HG03575 (cell line): ENCODE measurements around the gene GRK4.
"Not testable (repeated sequence)": the region's sequence is repeated elsewhere in the genome, so short reads cannot be mapped to it uniquely, and the experiment has no call there.

Experiments
- ATAC-seq: cut with Tn5 transposase; IDR thresholded peaks from one replicate; pipeline ENCODE4 v1.9.1; 2021; ENCODE audit not compliant: unreplicated experiment, insufficient number of reproducible peaks, low FRiP score; ENCODE audit errors: extremely low read depth

The GRK4 gene

GRCh38 chr4:2940267-2941137 lies 22.9 kb upstream of the GRK4 start:
- ATAC-seq = no peak

GRCh38 chr4:2941138-2942036 lies 22.0 kb upstream of the GRK4 start:
- no peak for ATAC-seq

GRCh38 chr4:2942037-2942531 lies 21.3 kb upstream of the GRK4 start:
- ATAC-seq = no peak

- no peak for ATAC-seq
These were observed 20.6 kb upstream of the GRK4 start for GRCh38 chr4:2942532-2943363.

DNA sequence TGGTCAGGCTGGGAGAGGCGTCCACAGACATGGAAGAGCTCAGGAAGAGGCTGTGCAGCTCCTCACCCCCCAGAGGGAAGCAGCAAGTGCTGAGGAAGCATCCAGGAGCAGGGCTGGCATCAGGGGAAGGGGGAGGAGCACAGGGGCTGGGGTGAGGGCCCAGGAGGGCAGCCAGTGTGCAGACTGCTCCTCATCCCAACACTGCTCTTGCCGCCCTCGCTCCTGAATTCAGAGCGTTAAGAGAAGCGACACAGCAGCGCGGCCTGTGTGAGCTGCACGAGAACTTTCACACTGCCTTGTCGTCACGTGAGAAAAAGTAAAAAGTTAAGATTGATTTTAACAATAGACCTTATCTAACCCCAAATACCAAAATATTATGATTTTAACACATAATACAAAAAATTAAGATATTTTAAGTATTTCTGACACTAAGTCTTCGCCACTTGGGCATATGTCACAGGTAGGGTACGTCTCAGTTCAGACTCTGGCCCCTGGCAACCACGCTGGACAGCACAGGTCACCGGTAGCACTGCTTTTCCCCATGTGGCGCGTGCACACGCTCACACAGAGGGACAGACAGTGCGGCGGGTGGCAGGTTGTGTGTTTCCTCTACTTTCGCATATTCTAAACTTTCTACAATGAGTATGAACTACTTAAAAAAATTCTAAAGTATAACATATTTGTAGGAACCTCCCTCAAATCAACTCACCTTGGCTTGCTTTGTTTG lies 19.8 kb upstream of the GRK4 start:
- no peak for ATAC-seq

DNA sequence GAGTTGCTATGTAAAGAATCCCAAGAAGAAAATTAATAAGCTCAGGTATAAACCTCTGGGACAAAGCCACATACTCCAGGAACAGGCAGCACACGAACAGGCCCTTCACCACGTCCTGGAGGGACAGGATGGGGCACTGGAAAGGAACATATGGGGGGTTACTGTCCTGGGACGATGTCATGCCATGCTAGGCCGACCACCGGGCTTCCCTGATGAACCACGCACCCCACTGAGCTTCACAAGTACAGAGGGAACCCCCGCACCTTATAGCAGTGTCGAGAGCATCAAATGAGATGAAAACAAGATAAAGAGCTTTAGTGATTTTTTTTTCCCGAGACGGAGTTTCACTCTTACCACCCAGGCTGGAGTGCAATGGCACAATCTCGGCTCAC lies 19.3 kb upstream of the GRK4 start:
- no peak for ATAC-seq

GRCh38 chr4:2944586-2945526 lies 18.5 kb upstream of the GRK4 start:
- ATAC-seq = no peak

DNA sequence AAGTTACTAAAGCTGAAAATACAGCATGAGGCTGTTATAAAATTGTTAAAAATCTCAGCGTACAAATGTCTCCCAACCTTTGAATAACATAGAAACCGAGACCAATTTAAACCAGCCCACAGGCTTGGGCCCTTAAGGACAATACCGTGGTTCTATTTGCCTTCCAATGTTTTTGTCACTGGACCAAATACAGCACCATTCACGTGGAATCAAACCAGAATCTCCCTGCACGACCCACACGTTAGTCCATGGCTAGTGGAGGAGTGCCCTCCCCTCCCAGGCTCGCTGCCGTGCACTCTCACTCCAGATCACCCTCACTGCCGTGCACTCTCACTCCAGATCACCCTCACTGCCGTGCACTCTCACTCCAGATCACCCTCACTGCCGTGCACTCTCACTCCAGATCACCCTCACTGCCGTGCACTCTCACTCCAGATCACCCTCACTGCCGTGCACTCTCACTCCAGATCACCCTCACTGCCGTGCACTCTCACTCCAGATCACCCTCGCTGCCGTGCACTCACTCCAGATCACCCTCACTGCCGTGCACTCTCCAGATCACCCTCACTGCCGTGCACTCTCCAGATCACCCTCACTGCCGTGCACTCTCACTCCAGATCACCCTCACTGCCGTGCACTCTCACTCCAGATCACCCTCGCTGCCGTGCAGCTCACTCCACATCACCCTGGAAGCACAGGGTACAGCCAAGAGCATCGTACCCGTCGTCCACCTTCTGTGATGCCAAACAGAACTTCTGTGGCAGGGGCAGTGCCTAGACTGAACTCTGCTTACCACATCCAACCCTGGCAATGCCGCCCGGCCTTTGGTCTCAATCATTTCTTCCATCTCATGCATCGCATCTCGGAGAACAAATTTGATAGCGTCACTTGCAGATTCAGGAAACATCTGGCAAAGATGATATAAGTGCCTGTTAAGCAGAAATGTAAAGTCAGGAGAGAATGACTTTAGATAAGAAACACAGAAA lies 17.5 kb upstream of the GRK4 start:
- not testable (repeated sequence) for ATAC-seq

- no peak for ATAC-seq
These were observed 16.4 kb upstream of the GRK4 start for GRCh38 chr4:2946812-2947600.

DNA sequence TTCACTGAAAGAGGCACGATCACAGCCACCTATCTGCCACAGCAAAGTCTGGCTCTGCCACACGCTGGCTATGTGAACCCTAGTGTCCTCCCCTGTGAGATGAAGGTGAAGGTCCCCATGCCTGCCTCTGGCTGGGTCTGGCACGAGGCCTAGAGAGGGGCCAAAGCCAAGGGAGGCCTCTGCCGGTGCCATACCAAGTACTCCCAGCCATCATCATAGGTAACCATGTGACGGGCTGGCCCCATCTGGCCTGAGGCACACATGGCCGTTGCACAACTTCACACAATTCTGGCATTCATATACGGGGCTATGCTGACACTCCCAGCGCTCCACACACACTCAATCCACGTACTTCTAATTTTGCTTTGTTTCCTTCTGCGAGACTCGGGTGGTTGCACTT lies 15.4 kb upstream of the GRK4 start:
- no peak for ATAC-seq

GRCh38 chr4:2948895-2949781 lies 14.2 kb upstream of the GRK4 start:
- no peak for ATAC-seq

GRCh38 chr4:2949782-2950125 lies 13.6 kb upstream of the GRK4 start:
- ATAC-seq = no peak

- no peak for ATAC-seq
These were observed 13.0 kb upstream of the GRK4 start for GRCh38 chr4:2950221-2950989.

GRCh38 chr4:2953496-2953895 lies 9.9 kb upstream of the GRK4 start:
- ATAC-seq = no peak
